Fibroblast of mammary gland (primary cell): ENCODE results near the gene GALNT1.

ENCODE experiments used
- DNase-seq: peaks from one replicate; pipeline ENCODE4 v3.0.0-alpha.2; 2010; ENCODE audit warnings: low read depth
- H3K4me3 ChIP-seq: 2 replicates; pipeline ENCODE4 v1.5.1; 2011; ENCODE audit warnings: low read depth, mild to moderate bottlenecking, low read length, moderate library complexity; ENCODE audit not compliant: control insufficient read depth
- CTCF ChIP-seq: conservative IDR thresholded peaks from 2 replicates; pipeline ENCODE4 v1.5.1; 2011; ENCODE audit warnings: low read depth, low read length, inconsistent platforms; ENCODE audit not compliant: control insufficient read depth, insufficient read depth

GALNT1 gene

GRCh38 chr18:35707674-35708073 lies 126.1 kb downstream of the GALNT1 start:
- no peak for DNase-seq
- H3K4me3 ChIP-seq = no peak overlapping the region

GRCh38 chr18:35710581-35710980 lies 129.0 kb downstream of the GALNT1 start:
- no peak overlapping the region for H3K4me3 ChIP-seq
- TF ChIP-seq CTCF = no peak
- no peak for DNase-seq

More at GRCh38 chr18:35707674-35708073, 126.1 kb downstream of the GALNT1 start:
- no peak for TF ChIP-seq CTCF

GRCh38 chr18:35711227-35711626 lies 129.7 kb downstream of the GALNT1 start:
- DNase-seq = no peak
- no peak for TF ChIP-seq CTCF
- no peak overlapping the region for H3K4me3 ChIP-seq

- peak; percentile 67 for DNase-seq
- H3K4me3 ChIP-seq = no peak overlapping the region
- TF ChIP-seq CTCF = no peak
These were observed 132.0 kb downstream of the GALNT1 start for GRCh38 chr18:35713545-35713944.

GRCh38 chr18:35714539-35714938 lies 133.0 kb downstream of the GALNT1 start:
- H3K4me3 ChIP-seq = no peak overlapping the region
- DNase-seq = no peak
- no peak for TF ChIP-seq CTCF

GRCh38 chr18:35715139-35715538 lies 133.6 kb downstream of the GALNT1 start:
- no peak for TF ChIP-seq CTCF
- no peak overlapping the region for H3K4me3 ChIP-seq
- no peak for DNase-seq
